Activated CD4-positive, CD25-positive, alpha-beta regulatory T cell (primary cell): Measurements from ENCODE around the gene ADCY3.
"Not testable (repeated sequence)": the region's sequence is repeated elsewhere in the genome, so short reads cannot be mapped to it uniquely, and the experiment has no call there.

ENCODE experiments used
- DNase-seq, 4 experiments: peaks; one replicate each; lab custom pipeline; 2025; lab: John Stamatoyannopoulos, UW

The ADCY3 gene

GRCh38 chr2:24809316-24810007 is 110.6 kb downstream of the ADCY3 start:
- DNase-seq = no peak

GRCh38 chr2:24806661-24807036 is 113.4 kb downstream of the ADCY3 start:
- no peak for DNase-seq

- DNase-seq = not testable (repeated sequence)
Measured at GRCh38 chr2:24805811-24806660, 114.0 kb downstream of the ADCY3 start.

GRCh38 chr2:24800487-24800886 is 119.5 kb downstream of the ADCY3 start:
- DNase-seq = not testable (repeated sequence)

- no peak for DNase-seq
Measured at GRCh38 chr2:24797644-24798043, 122.4 kb downstream of the ADCY3 start.

- DNase-seq = no peak
Measured at GRCh38 chr2:24793761-24794435, 126.1 kb downstream of the ADCY3 start.

GRCh38 chr2:24792874-24793760 is 126.9 kb downstream of the ADCY3 start, which contains the start of the genes CENPO and PTRHD1:
Gene CENPO, plus strand, starts transcription at chr2:24793425. Its CDS starts 495 bp downstream, at chr2:24793920.
Gene PTRHD1, minus strand, starts transcription at chr2:24793391. Its CDS starts 14 bp downstream, at chr2:24793377.
- DNase-seq = peak; percentile 91 to 93 (median 92)

- no peak for DNase-seq
Measured at GRCh38 chr2:24792542-24792873, 127.5 kb downstream of the ADCY3 start.

- no peak for DNase-seq
Measured at GRCh38 chr2:24791452-24791851, 128.6 kb downstream of the ADCY3 start.

GRCh38 chr2:24788816-24789215 is 131.2 kb downstream of the ADCY3 start:
- no peak for DNase-seq

- no peak for DNase-seq
Measured at GRCh38 chr2:24787532-24787931, 132.5 kb downstream of the ADCY3 start.

GRCh38 chr2:24785671-24786321 is 134.2 kb downstream of the ADCY3 start:
- no peak for DNase-seq

GRCh38 chr2:24783641-24784040 is 136.4 kb downstream of the ADCY3 start:
- DNase-seq = no peak

GRCh38 chr2:24779116-24779515 is 140.9 kb downstream of the ADCY3 start:
- no peak for DNase-seq

- no peak for DNase-seq
Measured at GRCh38 chr2:24774373-24774772, 145.7 kb downstream of the ADCY3 start.

- DNase-seq = no peak
Measured at GRCh38 chr2:24771764-24772586, 148.1 kb downstream of the ADCY3 start.

GRCh38 chr2:24771061-24771460 is 149.0 kb downstream of the ADCY3 start:
- no peak for DNase-seq
